Measurements from ENCODE around the gene EIF4ENIF1. TPM values are rescaled to one million over a fixed set of nuclear protein-coding genes. Genes with fewer than 3 reads are reported as not detected.

The EIF4ENIF1 gene
- total and polyA plus RNA-seq, 2 donors (not counting 1 experiment from before 2014, with no cell fraction given), result 13.9 to 25.7 TPM

DNA sequence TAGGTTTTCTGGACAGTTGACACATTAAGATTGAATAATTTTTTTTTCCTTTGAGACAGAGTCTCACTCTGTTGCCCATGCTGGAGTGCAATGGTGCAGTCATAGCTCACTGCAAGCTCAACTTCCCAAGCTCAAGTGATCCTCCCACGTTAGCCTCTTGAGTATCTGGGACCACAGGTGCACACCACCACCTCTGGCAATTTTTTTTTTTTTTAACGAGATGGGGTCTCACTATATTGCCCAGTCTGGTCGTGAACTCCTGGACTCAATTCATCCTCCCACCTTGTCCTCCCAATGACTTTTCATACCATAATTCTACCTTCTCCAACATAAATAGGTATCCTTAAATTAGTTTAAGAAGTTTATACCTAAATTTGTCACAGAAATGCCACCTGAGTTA is 8.5 kb downstream of the EIF4ENIF1 start:
- no peak overlapping the region for H3K9ac ChIP-seq (ENCODE audit: insufficient read depth, low read length)
- H4K20me1 ChIP-seq (ENCODE audit: control insufficient read depth, extremely low read depth, insufficient read depth, low read length), result no peaks in the 10 kb centered on the region
- no peak overlapping the region for H3K27ac ChIP-seq (ENCODE audit: insufficient read depth, low read length)
- H3K27me3 ChIP-seq (ENCODE audit: control insufficient read depth, insufficient read depth, low read length), result no peaks in the 10 kb centered on the region
- H3K9me3 ChIP-seq (ENCODE audit: control insufficient read depth, insufficient read depth, low read depth, low read length), result no peaks in the 10 kb centered on the region
- peaks cover 16% of the 10 kb centered on the region for H3K79me2 ChIP-seq (ENCODE audit: control insufficient read depth, insufficient read depth, low read length)
- no peak overlapping the region for H3K4me3 ChIP-seq (replicated peaks in 1 of 4; ENCODE audit: control extremely low read depth in 1 of 4, insufficient read depth in 1 of 4, low read depth in 3 of 4, low read length in 4 of 4)
- no peaks in the 10 kb centered on the region for H3K4me1 ChIP-seq (ENCODE audit: control insufficient read depth, extremely low read depth, insufficient read depth, low read length)
- TF ChIP-seq EZH2 (IDR thresholded peaks at IDR 0.05; ENCODE audit: low read length, missing control alignments), result no peak
- TF ChIP-seq, protein P1, sequence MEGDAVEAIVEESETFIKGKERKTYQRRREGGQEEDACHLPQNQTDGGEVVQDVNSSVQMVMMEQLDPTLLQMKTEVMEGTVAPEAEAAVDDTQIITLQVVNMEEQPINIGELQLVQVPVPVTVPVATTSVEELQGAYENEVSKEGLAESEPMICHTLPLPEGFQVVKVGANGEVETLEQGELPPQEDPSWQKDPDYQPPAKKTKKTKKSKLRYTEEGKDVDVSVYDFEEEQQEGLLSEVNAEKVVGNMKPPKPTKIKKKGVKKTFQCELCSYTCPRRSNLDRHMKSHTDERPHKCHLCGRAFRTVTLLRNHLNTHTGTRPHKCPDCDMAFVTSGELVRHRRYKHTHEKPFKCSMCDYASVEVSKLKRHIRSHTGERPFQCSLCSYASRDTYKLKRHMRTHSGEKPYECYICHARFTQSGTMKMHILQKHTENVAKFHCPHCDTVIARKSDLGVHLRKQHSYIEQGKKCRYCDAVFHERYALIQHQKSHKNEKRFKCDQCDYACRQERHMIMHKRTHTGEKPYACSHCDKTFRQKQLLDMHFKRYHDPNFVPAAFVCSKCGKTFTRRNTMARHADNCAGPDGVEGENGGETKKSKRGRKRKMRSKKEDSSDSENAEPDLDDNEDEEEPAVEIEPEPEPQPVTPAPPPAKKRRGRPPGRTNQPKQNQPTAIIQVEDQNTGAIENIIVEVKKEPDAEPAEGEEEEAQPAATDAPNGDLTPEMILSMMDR (conservative IDR thresholded peaks at IDR 0.05 in 1 of 2, IDR thresholded peaks at IDR 0.05 in 1 of 2; ENCODE audit: low read depth in 1 of 2, low read length in 2 of 2), result no peak
- DNase-seq (ENCODE audit: low read depth in 2 of 2), result no peak
- no peak overlapping the region for H2AFZ ChIP-seq (ENCODE audit: low read length)
- no peak overlapping the region for H3K4me2 ChIP-seq (ENCODE audit: extremely low read depth, insufficient read depth, low read length)
- H3K36me3 ChIP-seq (ENCODE audit: control insufficient read depth, insufficient read depth, low read length), result peaks cover 9% of the 10 kb centered on the region

DNA sequence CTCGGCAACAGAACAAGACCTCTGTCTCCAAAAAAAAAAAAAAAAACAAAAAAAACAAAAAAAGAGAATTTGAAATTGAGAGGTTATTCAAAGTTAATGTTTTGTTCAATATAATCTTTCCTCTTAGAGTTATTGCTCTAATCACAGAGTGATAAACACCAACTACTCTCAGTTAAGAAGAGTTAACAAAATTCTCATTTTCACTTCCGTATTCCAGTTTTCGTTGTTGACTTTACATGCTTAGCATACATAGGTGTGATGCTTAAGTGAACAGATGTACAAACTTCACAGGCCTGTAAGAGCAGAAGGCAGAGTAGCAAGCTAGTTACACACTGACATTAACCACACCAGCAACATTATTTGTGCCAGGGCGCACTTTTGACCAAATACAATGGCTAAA is 12.3 kb downstream of the EIF4ENIF1 start:
- no peak overlapping the region for H2AFZ ChIP-seq (ENCODE audit: low read length)
- no peaks in the 10 kb centered on the region for H3K4me1 ChIP-seq (ENCODE audit: control insufficient read depth, extremely low read depth, insufficient read depth, low read length)
- no peak for DNase-seq (ENCODE audit: low read depth in 2 of 2)
- TF ChIP-seq, protein P1 (conservative IDR thresholded peaks at IDR 0.05 in 1 of 2, IDR thresholded peaks at IDR 0.05 in 1 of 2; ENCODE audit: low read depth in 1 of 2, low read length in 2 of 2), result no peak
- TF ChIP-seq EZH2 (IDR thresholded peaks at IDR 0.05; ENCODE audit: low read length, missing control alignments), result no peak
- H3K36me3 ChIP-seq (ENCODE audit: control insufficient read depth, insufficient read depth, low read length), result peaks cover 4% of the 10 kb centered on the region
- no peak overlapping the region for H3K9ac ChIP-seq (ENCODE audit: insufficient read depth, low read length)
- no peaks in the 10 kb centered on the region for H4K20me1 ChIP-seq (ENCODE audit: control insufficient read depth, extremely low read depth, insufficient read depth, low read length)
- no peaks in the 10 kb centered on the region for H3K27me3 ChIP-seq (ENCODE audit: control insufficient read depth, insufficient read depth, low read length)
- H3K4me2 ChIP-seq (ENCODE audit: extremely low read depth, insufficient read depth, low read length), result no peak overlapping the region
- H3K4me3 ChIP-seq (replicated peaks in 1 of 4; ENCODE audit: control extremely low read depth in 1 of 4, insufficient read depth in 1 of 4, low read depth in 3 of 4, low read length in 4 of 4), result no peak overlapping the region
- H3K79me2 ChIP-seq (ENCODE audit: control insufficient read depth, insufficient read depth, low read length), result peaks cover 11% of the 10 kb centered on the region
- H3K27ac ChIP-seq (ENCODE audit: insufficient read depth, low read length), result no peak overlapping the region
- H3K9me3 ChIP-seq (ENCODE audit: control insufficient read depth, insufficient read depth, low read depth, low read length), result no peaks in the 10 kb centered on the region

DNA sequence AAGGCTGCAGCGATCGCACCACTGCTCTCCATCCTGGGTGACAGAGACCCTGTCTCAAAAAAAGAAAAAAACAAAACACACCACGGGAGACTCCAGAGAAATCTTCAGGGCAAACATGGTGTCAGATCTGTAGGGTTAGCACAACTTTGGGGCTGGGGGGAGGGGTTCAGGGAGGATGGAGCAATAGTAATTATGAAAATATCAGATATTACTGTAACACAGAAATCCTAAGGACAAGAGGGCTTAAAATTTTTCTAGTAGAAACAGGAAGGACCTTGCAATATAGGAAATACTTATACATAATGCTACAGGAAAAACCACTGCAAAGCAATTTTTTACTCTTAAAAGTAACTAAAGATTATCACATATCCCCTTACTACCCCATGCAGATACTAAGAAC is 13.8 kb downstream of the EIF4ENIF1 start:
- H3K79me2 ChIP-seq (ENCODE audit: control insufficient read depth, insufficient read depth, low read length), result peaks cover 10% of the 10 kb centered on the region
- H3K9ac ChIP-seq (ENCODE audit: insufficient read depth, low read length), result no peak overlapping the region
- no peak overlapping the region for H2AFZ ChIP-seq (ENCODE audit: low read length)
- DNase-seq (ENCODE audit: low read depth in 2 of 2), result no peak
- H3K36me3 ChIP-seq (ENCODE audit: control insufficient read depth, insufficient read depth, low read length), result no peaks in the 10 kb centered on the region
- H3K4me1 ChIP-seq (ENCODE audit: control insufficient read depth, extremely low read depth, insufficient read depth, low read length), result no peaks in the 10 kb centered on the region
- H3K27ac ChIP-seq (ENCODE audit: insufficient read depth, low read length), result no peak overlapping the region
- no peaks in the 10 kb centered on the region for H4K20me1 ChIP-seq (ENCODE audit: control insufficient read depth, extremely low read depth, insufficient read depth, low read length)
- no peaks in the 10 kb centered on the region for H3K27me3 ChIP-seq (ENCODE audit: control insufficient read depth, insufficient read depth, low read length)
- no peak for TF ChIP-seq EZH2 (IDR thresholded peaks at IDR 0.05; ENCODE audit: low read length, missing control alignments)
- TF ChIP-seq, protein P1 (conservative IDR thresholded peaks at IDR 0.05 in 1 of 2, IDR thresholded peaks at IDR 0.05 in 1 of 2; ENCODE audit: low read depth in 1 of 2, low read length in 2 of 2), result no peak
- no peak overlapping the region for H3K4me3 ChIP-seq (replicated peaks in 1 of 4; ENCODE audit: control extremely low read depth in 1 of 4, insufficient read depth in 1 of 4, low read depth in 3 of 4, low read length in 4 of 4)
- no peaks in the 10 kb centered on the region for H3K9me3 ChIP-seq (ENCODE audit: control insufficient read depth, insufficient read depth, low read depth, low read length)
- H3K4me2 ChIP-seq (ENCODE audit: extremely low read depth, insufficient read depth, low read length), result no peak overlapping the region

All from fibroblast of lung (primary cell).